ENCODE data around the gene PPT2. TPM values are rescaled to one million over a fixed set of nuclear protein-coding genes. Genes with fewer than 3 reads are reported as not detected.

Gene PPT2
- total and polyA plus RNA-seq, 4 donors = 20.7 to 75.1 (median 40.1) TPM

DNA sequence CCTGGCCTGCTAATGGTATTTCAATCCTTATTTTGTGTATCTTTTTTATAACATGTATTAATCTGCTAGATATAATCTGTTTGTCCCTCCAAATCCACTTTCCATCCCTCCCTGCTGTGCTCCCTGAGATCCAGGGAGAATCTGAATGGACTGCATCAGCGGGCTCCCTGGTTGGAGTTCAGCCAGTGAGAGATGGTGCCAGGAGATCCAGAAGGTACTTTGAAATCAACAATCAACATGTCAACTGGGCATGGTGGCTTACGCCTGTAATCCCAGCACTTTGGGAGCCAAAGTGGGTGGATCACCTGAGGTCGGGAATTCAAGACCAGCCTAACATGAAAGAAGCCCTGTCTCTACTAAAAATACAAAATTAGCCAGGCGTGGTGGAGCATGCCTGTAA lies 30.3 kb upstream of the PPT2 start:
- H3K9me3 ChIP-seq (ENCODE audit: control insufficient read depth, insufficient read depth, low read length) = no peaks in the 10 kb centered on the region
- DNase-seq (ENCODE audit: low read depth in 4 of 6, low spot score in 6 of 6) = no peak
- no peaks in the 10 kb centered on the region for H3K27me3 ChIP-seq (ENCODE audit: control insufficient read depth, insufficient read depth, low read length)
- WGBS (ENCODE audit: insufficient coverage) = 100% methylated on average over 2 of the region's 4 CpGs
- no peak overlapping the region for H3K4me3 ChIP-seq (ENCODE audit: low read depth, low read length)
- no peak overlapping the region for H3K27ac ChIP-seq (ENCODE audit: low read depth, low read length)
- H3K36me3 ChIP-seq (ENCODE audit: control insufficient read depth, insufficient read depth, low read length) = peaks cover 72% of the 10 kb centered on the region
- peaks cover 24% of the 10 kb centered on the region for H3K4me1 ChIP-seq (ENCODE audit: control insufficient read depth, insufficient read depth, low read length)

DNA sequence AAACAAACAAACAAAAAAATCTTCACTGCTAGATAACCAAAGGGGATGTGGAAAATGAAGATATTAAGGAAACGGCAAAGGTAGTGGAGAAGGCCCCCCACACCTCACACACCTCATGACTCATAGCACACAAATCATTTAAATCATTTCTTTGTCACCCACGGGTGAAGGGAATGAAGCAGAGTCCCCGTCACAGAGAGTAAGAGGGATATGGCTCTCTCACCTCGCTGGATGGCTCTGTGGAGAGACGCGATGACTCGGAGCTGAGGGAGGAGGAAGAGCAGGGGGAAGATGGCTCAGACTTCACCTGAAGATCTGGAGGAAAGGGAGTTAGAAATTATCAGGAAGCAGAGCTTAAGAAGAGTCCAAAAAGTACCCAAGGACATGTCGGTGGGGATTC lies 27.1 kb upstream of the PPT2 start:
- WGBS (ENCODE audit: insufficient coverage) = 78% methylated on average over 6 of the region's 8 CpGs
- Histone ChIP-seq H3K27me3 (ENCODE audit: control insufficient read depth, insufficient read depth, low read length) (no peaks in the 10 kb centered on the region), H3K27ac (ENCODE audit: low read depth, low read length) (no peak overlapping the region), H3K9me3 (ENCODE audit: control insufficient read depth, insufficient read depth, low read length) (no peaks in the 10 kb centered on the region), H3K4me3 (ENCODE audit: low read depth, low read length) (peak overlapping the region; percentile 99), H3K4me1 (ENCODE audit: control insufficient read depth, insufficient read depth, low read length) (peaks cover 31% of the 10 kb centered on the region), H3K36me3 (ENCODE audit: control insufficient read depth, insufficient read depth, low read length) (peaks cover 43% of the 10 kb centered on the region)
- no peak for DNase-seq (ENCODE audit: low read depth in 4 of 6, low spot score in 6 of 6)

- H3K27me3 ChIP-seq (ENCODE audit: control insufficient read depth, insufficient read depth, low read length) = no peaks in the 10 kb centered on the region
- 5% methylated on average over 9 of the region's 9 CpGs for WGBS (ENCODE audit: insufficient coverage)
Measured at GRCh38 chr6:32127409-32127716, 26.6 kb upstream of the PPT2 start.

GRCh38 chr6:32127717-32128592 lies 26.0 kb upstream of the PPT2 start, which contains the start of gene ATF6B:
ATF6B (minus strand) TSS chr6:32128246; CDS start chr6:32128207, 39 bp downstream.
- WGBS (ENCODE audit: insufficient coverage) = under 1% methylated on average over 38 of the region's 44 CpGs
- Histone ChIP-seq H3K4me3 (ENCODE audit: low read depth, low read length) (peak within 1 kb of the TSS; percentile 99), H3K27me3 (ENCODE audit: control insufficient read depth, insufficient read depth, low read length) (no peaks in the 10 kb centered on the region), H3K4me1 (ENCODE audit: control insufficient read depth, insufficient read depth, low read length) (peaks cover 31% of the 10 kb centered on the region), H3K27ac (ENCODE audit: low read depth, low read length) (peak within 1 kb of the TSS; percentile 99), H3K9me3 (ENCODE audit: control insufficient read depth, insufficient read depth, low read length) (no peaks in the 10 kb centered on the region), H3K36me3 (ENCODE audit: control insufficient read depth, insufficient read depth, low read length) (peaks cover 32% of the 10 kb centered on the region)
- peak; percentile 88 to 100 (median 98) for DNase-seq (ENCODE audit: low read depth in 4 of 6, low spot score in 6 of 6)

More at GRCh38 chr6:32127409-32127716, 26.6 kb upstream of the PPT2 start:
- DNase-seq (ENCODE audit: low read depth in 4 of 6, low spot score in 6 of 6) = no peak
- Histone ChIP-seq H3K9me3 (ENCODE audit: control insufficient read depth, insufficient read depth, low read length) (no peaks in the 10 kb centered on the region), H3K36me3 (ENCODE audit: control insufficient read depth, insufficient read depth, low read length) (peaks cover 38% of the 10 kb centered on the region), H3K4me1 (ENCODE audit: control insufficient read depth, insufficient read depth, low read length) (peaks cover 31% of the 10 kb centered on the region), H3K27ac (ENCODE audit: low read depth, low read length) (peak overlapping the region; percentile 99), H3K4me3 (ENCODE audit: low read depth, low read length) (peak overlapping the region; percentile 99)

DNA sequence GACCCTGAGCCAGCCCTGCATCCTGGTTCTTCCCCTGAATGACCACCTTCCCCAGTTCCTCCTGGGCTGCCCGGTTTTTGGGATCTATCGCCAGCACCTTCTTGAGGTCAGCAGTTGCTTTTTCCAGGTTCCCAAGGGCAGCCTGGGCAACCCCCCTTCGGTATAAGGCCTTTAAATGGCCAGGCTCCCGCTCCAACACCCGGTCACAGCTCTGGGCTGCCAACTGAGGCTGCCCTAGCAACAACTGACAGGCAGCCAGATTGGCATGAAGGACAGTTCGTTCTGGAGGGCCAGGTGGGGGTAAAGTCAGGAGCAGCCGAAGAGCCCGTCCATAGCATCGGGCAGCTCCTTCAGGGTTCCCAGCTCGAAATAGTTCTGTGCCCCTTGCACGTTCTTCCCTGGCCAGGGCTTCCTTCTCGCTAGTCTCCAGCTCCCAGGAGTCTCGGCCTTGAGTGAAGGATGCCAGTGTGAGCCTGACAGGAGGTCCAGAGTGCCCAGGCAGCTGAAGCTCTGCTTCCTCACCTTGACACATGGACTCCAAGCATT lies 25.1 kb upstream of the PPT2 start:
- peak overlapping the region; percentile 99 for H3K4me3 ChIP-seq (ENCODE audit: low read depth, low read length)
- peaks cover 31% of the 10 kb centered on the region for H3K4me1 ChIP-seq (ENCODE audit: control insufficient read depth, insufficient read depth, low read length)
- H3K27ac ChIP-seq (ENCODE audit: low read depth, low read length) = peak overlapping the region; percentile 99
- DNase-seq (ENCODE audit: low read depth in 4 of 6, low spot score in 6 of 6) = no peak
- no peaks in the 10 kb centered on the region for H3K27me3 ChIP-seq (ENCODE audit: control insufficient read depth, insufficient read depth, low read length)
- no peaks in the 10 kb centered on the region for H3K9me3 ChIP-seq (ENCODE audit: control insufficient read depth, insufficient read depth, low read length)
- WGBS (ENCODE audit: insufficient coverage) = 85% methylated on average over 13 of the region's 13 CpGs
- H3K36me3 ChIP-seq (ENCODE audit: control insufficient read depth, insufficient read depth, low read length) = peaks cover 23% of the 10 kb centered on the region

DNA sequence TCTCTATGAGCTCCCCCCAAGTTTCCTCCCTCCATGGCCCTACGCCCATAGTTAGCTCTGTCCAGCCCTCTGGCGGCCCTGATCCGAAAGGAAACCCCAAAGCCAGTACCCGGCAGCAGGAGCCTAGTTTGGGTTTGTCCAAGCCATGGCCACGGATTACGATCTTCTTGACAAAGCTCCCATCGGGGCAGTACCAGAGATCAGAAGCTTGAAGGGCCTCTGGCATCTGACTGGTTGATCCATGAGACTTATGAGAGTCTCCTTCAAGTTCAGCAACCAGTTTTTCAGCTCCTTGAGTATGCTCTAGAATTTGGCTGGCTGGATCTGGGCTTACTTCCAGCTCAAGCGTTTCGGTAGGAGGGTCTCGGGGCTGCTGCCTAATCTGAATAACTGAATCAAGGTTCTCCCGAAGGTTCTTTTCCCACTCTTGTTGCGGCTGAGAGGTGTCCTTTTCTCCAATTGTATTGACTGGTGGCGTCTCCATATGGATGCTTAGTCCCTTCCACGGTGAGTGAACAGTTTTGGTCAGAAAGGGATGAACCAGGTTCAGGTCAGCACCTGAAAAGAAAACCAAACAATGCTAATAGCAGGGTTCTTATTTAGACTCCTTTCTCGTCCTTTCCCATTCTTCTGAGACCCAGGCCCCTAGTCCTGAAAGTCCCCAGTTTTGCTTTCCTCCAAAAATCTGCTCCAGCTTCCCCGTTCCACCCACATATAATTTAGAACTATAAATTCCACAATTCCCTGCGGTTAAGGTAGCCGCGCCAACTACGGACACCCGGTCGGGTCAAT lies 24.4 kb upstream of the PPT2 start:
- Histone ChIP-seq H3K4me3 (ENCODE audit: low read depth, low read length) (peak overlapping the region; percentile 78), H3K4me1 (ENCODE audit: control insufficient read depth, insufficient read depth, low read length) (peaks cover 31% of the 10 kb centered on the region), H3K27me3 (ENCODE audit: control insufficient read depth, insufficient read depth, low read length) (no peaks in the 10 kb centered on the region), H3K27ac (ENCODE audit: low read depth, low read length) (peak overlapping the region; percentile 88), H3K9me3 (ENCODE audit: control insufficient read depth, insufficient read depth, low read length) (no peaks in the 10 kb centered on the region), H3K36me3 (ENCODE audit: control insufficient read depth, insufficient read depth, low read length) (peaks cover 17% of the 10 kb centered on the region)
- peak in 1 of 6 donors; percentile 83 for DNase-seq (ENCODE audit: low read depth in 4 of 6, low spot score in 6 of 6)
- 40% methylated on average over 22 of the region's 22 CpGs for WGBS (ENCODE audit: insufficient coverage)

DNA sequence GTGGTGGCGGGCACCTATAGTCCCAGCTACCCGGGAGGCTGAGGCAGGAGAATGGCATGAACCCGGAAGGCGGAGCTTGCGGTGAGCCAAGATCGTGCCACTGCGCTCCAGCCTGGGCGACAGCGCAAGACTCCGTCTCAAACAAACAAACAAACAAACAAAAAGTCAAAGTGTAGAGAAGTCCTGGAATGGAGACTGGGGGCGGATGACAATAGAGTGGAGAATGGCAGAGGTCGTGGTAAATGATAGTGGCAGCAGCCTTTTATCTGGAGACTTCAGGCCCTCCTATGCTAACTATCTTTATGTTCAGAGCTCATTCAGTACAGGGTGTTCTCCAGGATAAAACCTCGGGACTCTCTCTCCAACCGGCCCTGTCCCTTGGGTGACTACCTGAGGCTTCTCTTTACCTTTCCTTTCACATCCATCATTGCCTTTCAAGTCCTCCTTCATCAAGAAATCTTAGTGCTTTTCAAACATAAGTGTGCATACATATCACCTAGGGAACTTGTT lies 22.4 kb upstream of the PPT2 start:
- no peak for DNase-seq (ENCODE audit: low read depth in 4 of 6, low spot score in 6 of 6)
- Histone ChIP-seq H3K36me3 (ENCODE audit: control insufficient read depth, insufficient read depth, low read length) (peaks cover 2% of the 10 kb centered on the region), H3K27me3 (ENCODE audit: control insufficient read depth, insufficient read depth, low read length) (no peaks in the 10 kb centered on the region), H3K9me3 (ENCODE audit: control insufficient read depth, insufficient read depth, low read length) (no peaks in the 10 kb centered on the region), H3K4me3 (ENCODE audit: low read depth, low read length) (no peak overlapping the region), H3K4me1 (ENCODE audit: control insufficient read depth, insufficient read depth, low read length) (peaks cover 31% of the 10 kb centered on the region), H3K27ac (ENCODE audit: low read depth, low read length) (no peak overlapping the region)
- 86% methylated on average over 4 of the region's 14 CpGs for WGBS (ENCODE audit: insufficient coverage)

- no peak for DNase-seq (ENCODE audit: low read depth in 4 of 6, low spot score in 6 of 6)
- Histone ChIP-seq H3K36me3 (ENCODE audit: control insufficient read depth, insufficient read depth, low read length) (no peaks in the 10 kb centered on the region), H3K4me1 (ENCODE audit: control insufficient read depth, insufficient read depth, low read length) (peaks cover 27% of the 10 kb centered on the region), H3K4me3 (ENCODE audit: low read depth, low read length) (no peak overlapping the region), H3K9me3 (ENCODE audit: control insufficient read depth, insufficient read depth, low read length) (no peaks in the 10 kb centered on the region), H3K27ac (ENCODE audit: low read depth, low read length) (no peak overlapping the region), H3K27me3 (ENCODE audit: control insufficient read depth, insufficient read depth, low read length) (no peaks in the 10 kb centered on the region)
Measured at GRCh38 chr6:32132110-32132509, 21.8 kb upstream of the PPT2 start.

GRCh38 chr6:32133786-32134185 lies 20.2 kb upstream of the PPT2 start:
- H3K36me3 ChIP-seq (ENCODE audit: control insufficient read depth, insufficient read depth, low read length) = no peaks in the 10 kb centered on the region
- no peak overlapping the region for H3K4me3 ChIP-seq (ENCODE audit: low read depth, low read length)
- H3K9me3 ChIP-seq (ENCODE audit: control insufficient read depth, insufficient read depth, low read length) = no peaks in the 10 kb centered on the region
- no peaks in the 10 kb centered on the region for H3K27me3 ChIP-seq (ENCODE audit: control insufficient read depth, insufficient read depth, low read length)
- H3K27ac ChIP-seq (ENCODE audit: low read depth, low read length) = no peak overlapping the region
- DNase-seq (ENCODE audit: low read depth in 4 of 6, low spot score in 6 of 6) = no peak
- peaks cover 16% of the 10 kb centered on the region for H3K4me1 ChIP-seq (ENCODE audit: control insufficient read depth, insufficient read depth, low read length)
- no CpG with 5 or more reads among the region's 4 CpGs for WGBS (ENCODE audit: insufficient coverage)

Measured in spinal cord (tissue), 10 donors.